Pancreas (tissue), 10 donors: ENCODE results near the gene FBLN1. TPM values are rescaled to one million over a fixed set of nuclear protein-coding genes. Genes with fewer than 3 reads are reported as not detected.

Source experiments
- ATAC-seq, 4 donors: fragments of 200-7000 bp; cut with Tn5 transposase; one replicate each; pipeline versions ENCODE4 v1.8.0 to v1.9.1; 2020; ENCODE audit warnings: mild to moderate bottlenecking in 4 of 4, moderate library complexity in 4 of 4
- DNase-seq, 6 donors: peaks; one replicate each; pipeline ENCODE4 v3.0.0-alpha.2; 2020
- FAIRE-seq: peaks from 2 replicates; lab custom pipeline; 2012; peaks lifted over from hg19 to GRCh38; lab: Jason Lieb, UNC
- H3K27ac ChIP-seq, 4 donors: fragments of 200-600 bp; sonication (generic); 1 replicate in 3 of 4; 2 replicates in 1 of 4; pipeline versions ENCODE4 v1.5.0 to v1.8.0; 2020
- H3K27me3 ChIP-seq, 4 donors: fragments of 200-600 bp; one replicate each; pipeline ENCODE4 v1.8.0; 2021
- H3K36me3 ChIP-seq, 3 donors: fragments of 200-600 bp; sonication (generic) in 1 of 3; one replicate each; pipeline versions ENCODE4 v1.5.0 to v1.8.0; 2020 to 2021
- H3K4me1 ChIP-seq, 3 donors: fragments of 200-600 bp; one replicate each; pipeline ENCODE4 v1.8.0; 2021
- H3K4me3 ChIP-seq, 4 donors: fragments of 200-600 bp; sonication (generic) in 2 of 4; one replicate each; pipeline versions ENCODE4 v1.5.0 to v1.8.0; 2020 to 2021
- H3K9me3 ChIP-seq, 4 donors: fragments of 200-600 bp; one replicate each; pipeline ENCODE4 v1.8.0; 2021
- WGBS, 2 donors: extraction: QIAGEN DNeasy Blood & Tissue Kit; methylation state at CpG; one replicate each; pipeline ENCODE4 v1.1.7; 2013; 5-methylcytosine and 5-hydroxymethylcytosine counted together
- intact Hi-C, 3 donors: fragments of 100-400 bp; cut with DNase I; formaldehyde crosslinking; loops; one replicate each; pipeline versions ENCODE4 v1.11.1 to v1.14.2; 2022
- polyA plus RNA-seq, 2 donors: library from polyadenylated mRNA; stranded (reverse); fragments of 200-250 nt; gene quantifications; one replicate each; pipeline ENCODE4 v1.2.3, GENCODE V29; 2013
- total RNA-seq, 6 donors: library from RNA; stranded (reverse); fragmentation: NEBNext Ultra II Directional in 4 of 6; extraction: Animal tissue kit (Norgen Biotek cat#: 25700) in 4 of 6; gene quantifications; one replicate each; pipeline versions ENCODE4 v1.2.1 to v1.2.4, GENCODE V29; 2021 to 2023
- TF ChIP-seq, protein P1 (sequence below), 4 donors: fragments of 200-600 bp; sonication (generic) in 3 of 4; IDR thresholded peaks; one replicate each; pipeline versions ENCODE4 v1.5.0 to v1.8.0; 2021; ENCODE audit warnings: antibody characterized with exemption in 4 of 4
- donor health status: healthy with polysubstance abuse.
- donor health status: DM: no; HTN: no; CAD: no; lungs with moderate emphysema.
- donor health status: DM: no; HTN: no; CAD: no.
- donor health status: control.
- donor health status: control.
- donor health status: Bipolar disorder and iron deficiency.
- donor health status: DM: yes; HTN: yes; CAD: no.
- donor health status: DM: no; HTN: no; CAD: no.
- donor health status: DM: no; HTN: no; CAD: no.
- donor health status: DM: yes; HTN: yes; CAD: no.

Gene FBLN1
- total and polyA plus RNA-seq, 8 donors: 12.0 to 114 (median 21.5) TPM

DNA sequence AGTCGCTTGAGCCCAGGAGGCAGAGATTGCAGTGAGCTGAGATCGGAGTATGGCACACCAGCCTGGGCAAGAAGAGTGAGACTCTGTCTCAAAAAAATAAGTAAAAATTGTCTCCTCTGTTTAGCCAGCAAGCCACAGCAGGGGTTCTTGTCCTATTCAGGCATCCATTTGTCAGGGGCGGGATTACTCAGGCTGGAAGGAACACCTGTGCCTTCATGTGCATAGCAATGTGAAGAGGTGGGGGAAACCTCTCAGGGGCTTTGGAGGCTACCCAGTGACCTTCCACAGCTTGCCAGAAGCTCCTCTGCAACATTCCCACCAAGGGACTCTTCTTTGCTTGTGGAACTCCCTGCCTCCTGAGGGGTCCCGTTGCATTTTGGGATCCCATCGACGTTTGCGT, 63.3 kb downstream of the FBLN1 start:
- no peak for ATAC-seq
- H3K36me3 ChIP-seq: no peaks in the 10 kb centered on the region
- H3K4me3 ChIP-seq: no peak overlapping the region
- DNase-seq: no peak
- no peak overlapping the region for H3K27ac ChIP-seq
- WGBS, 2 donors: 63 to 71% methylated on average over 7 of the region's 7 CpGs
- no peaks in the 10 kb centered on the region for H3K9me3 ChIP-seq
- intact Hi-C loops: no loop called here
- H3K4me1 ChIP-seq: no peaks in the 10 kb centered on the region
- no peak for FAIRE-seq
- no peaks in the 10 kb centered on the region for H3K27me3 ChIP-seq
- TF ChIP-seq, protein P1, sequence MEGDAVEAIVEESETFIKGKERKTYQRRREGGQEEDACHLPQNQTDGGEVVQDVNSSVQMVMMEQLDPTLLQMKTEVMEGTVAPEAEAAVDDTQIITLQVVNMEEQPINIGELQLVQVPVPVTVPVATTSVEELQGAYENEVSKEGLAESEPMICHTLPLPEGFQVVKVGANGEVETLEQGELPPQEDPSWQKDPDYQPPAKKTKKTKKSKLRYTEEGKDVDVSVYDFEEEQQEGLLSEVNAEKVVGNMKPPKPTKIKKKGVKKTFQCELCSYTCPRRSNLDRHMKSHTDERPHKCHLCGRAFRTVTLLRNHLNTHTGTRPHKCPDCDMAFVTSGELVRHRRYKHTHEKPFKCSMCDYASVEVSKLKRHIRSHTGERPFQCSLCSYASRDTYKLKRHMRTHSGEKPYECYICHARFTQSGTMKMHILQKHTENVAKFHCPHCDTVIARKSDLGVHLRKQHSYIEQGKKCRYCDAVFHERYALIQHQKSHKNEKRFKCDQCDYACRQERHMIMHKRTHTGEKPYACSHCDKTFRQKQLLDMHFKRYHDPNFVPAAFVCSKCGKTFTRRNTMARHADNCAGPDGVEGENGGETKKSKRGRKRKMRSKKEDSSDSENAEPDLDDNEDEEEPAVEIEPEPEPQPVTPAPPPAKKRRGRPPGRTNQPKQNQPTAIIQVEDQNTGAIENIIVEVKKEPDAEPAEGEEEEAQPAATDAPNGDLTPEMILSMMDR (IDR thresholded peaks at IDR 0.05): no peak

DNA sequence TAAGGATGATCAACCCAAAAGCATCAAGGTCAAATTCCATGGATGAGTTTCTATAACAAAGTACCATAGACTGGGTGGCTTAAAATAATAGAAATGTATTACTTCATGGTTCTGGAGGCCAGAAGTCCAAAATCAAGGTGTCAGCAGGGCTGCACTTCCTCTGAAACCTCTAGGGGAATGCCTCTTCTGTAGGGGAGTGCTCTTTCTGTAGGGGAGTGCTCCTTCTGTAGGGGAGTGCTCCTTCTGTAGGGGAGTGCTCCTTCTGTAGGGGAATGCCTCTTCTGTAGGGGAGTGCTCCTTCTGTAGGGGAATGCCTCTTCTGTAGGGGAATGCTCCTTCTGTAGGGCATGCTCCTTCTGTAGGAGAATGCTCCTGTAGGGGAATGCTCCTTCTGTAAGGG, 65.5 kb downstream of the FBLN1 start:
- H3K9me3 ChIP-seq: no peaks in the 10 kb centered on the region

DNA sequence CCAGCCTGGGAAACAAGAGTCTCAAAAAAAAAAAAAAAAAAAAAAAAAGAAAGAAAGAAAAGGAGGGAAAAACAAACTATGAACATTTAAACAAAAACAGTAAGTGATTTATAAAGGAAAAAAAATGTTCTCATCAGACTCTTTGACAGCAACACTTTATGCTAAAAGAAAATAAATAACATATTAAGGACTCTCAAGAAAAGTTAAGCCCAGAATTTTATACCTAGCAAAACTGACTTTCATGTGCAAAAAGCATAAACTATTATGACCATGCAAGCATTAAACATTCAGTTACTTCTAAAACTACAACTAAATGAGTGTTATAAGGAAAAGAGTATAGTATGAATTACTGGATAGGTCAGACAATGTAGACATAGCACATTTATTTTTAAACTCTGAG, 68.4 kb downstream of the FBLN1 start:
- H3K9me3 ChIP-seq: no peaks in the 10 kb centered on the region
- no peak overlapping the region for H3K27ac ChIP-seq
- TF ChIP-seq, protein P1 (IDR thresholded peaks at IDR 0.05): no peak
- no peak for DNase-seq
- no peak for FAIRE-seq
- intact Hi-C loops: loop anchor here in 1 of 3 donors (5.0 kb wide), 1 partner anchor 296 kb away; no protein-coding TSS in a partner anchor
- no peak for ATAC-seq
- H3K36me3 ChIP-seq: no peaks in the 10 kb centered on the region
- H3K27me3 ChIP-seq: no peaks in the 10 kb centered on the region
- H3K4me1 ChIP-seq: no peaks in the 10 kb centered on the region
- no peak overlapping the region for H3K4me3 ChIP-seq

More for the DNA sequence above, 65.5 kb downstream of the FBLN1 start:
- no peaks in the 10 kb centered on the region for H3K27me3 ChIP-seq
- TF ChIP-seq, protein P1 (IDR thresholded peaks at IDR 0.05): no peak
- H3K4me3 ChIP-seq: no peak overlapping the region
- H3K27ac ChIP-seq: no peak overlapping the region
- no peak for ATAC-seq
- H3K4me1 ChIP-seq: no peaks in the 10 kb centered on the region
- DNase-seq: no peak
- intact Hi-C loops: no loop called here
- H3K36me3 ChIP-seq: no peaks in the 10 kb centered on the region
- FAIRE-seq: no peak

DNA sequence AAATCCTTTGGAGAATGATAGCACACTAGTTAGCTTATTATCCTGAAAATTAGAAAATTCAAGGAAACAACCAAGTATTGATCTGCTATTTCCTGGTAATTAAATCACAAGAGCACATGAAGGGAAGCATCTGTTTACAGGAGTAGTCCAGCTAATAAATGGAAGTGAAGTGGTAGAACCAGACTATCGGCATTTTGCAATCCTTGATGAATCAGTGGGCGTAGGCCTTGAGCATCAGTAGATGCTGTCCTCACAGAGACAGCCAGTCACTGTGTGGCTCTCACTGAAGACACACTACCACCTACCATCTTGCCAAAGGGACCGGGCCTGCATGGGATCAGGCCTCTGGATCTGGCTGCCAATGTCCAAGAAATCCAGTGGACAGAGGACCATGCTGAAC, 69.8 kb downstream of the FBLN1 start:
- no peaks in the 10 kb centered on the region for H3K36me3 ChIP-seq
- no peaks in the 10 kb centered on the region for H3K4me1 ChIP-seq
- intact Hi-C loops: loop anchor here in 1 of 3 donors (5.0 kb wide), 1 partner anchor 295 kb away; no protein-coding TSS in a partner anchor
- no peaks in the 10 kb centered on the region for H3K27me3 ChIP-seq
- TF ChIP-seq, protein P1 (IDR thresholded peaks at IDR 0.05): no peak
- ATAC-seq (no peak), DNase-seq (no peak), FAIRE-seq (no peak)
- no peak overlapping the region for H3K4me3 ChIP-seq
- no peak overlapping the region for H3K27ac ChIP-seq
- WGBS, 2 donors: 87 to 90% methylated on average over 3 of the region's 3 CpGs
- H3K9me3 ChIP-seq: no peaks in the 10 kb centered on the region

DNA sequence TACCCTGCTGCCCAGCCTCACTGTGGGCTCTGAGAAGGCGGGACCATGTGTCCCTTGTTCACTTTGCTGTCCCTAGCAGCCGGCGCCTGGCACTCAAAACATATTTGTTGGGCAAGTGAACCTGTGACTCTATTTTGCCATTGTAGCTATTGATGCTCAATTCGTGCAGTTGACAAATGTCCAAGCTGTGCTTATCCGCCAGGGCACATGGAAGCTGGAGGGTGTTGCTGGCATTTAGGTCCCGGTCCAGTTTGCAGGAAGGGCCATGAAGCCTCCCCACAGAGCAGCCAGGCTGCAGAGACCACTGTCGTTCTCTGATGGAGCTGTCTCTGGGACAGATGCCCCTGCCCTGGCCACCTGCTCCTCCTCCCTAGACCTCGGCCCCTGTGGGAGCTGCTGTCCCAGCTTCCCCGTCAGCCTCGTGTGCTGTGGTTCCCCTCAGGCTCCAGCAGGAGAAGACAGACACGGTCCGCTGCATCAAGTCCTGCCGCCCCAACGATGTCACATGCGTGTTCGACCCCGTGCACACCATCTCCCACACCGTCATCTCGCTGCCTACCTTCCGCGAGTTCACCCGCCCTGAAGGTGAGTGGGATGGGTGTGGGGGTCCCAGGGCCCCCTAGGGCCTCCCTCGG, 71.5 kb downstream of the FBLN1 start:
- ATAC-seq (no peak), FAIRE-seq (no peak), DNase-seq (no peak)
- no peak overlapping the region for H3K27ac ChIP-seq
- peaks cover 0 to 5% (median 0%) of the 10 kb centered on the region in 4 donors for H3K27me3 ChIP-seq
- no peaks in the 10 kb centered on the region for H3K9me3 ChIP-seq
- intact Hi-C loops: loop anchor here in 1 of 3 donors (5.0 kb wide), 1 partner anchor 293 kb away; no protein-coding TSS in a partner anchor
- WGBS, 2 donors: 74 to 80% methylated on average over 23 of the region's 23 CpGs
- no peaks in the 10 kb centered on the region for H3K36me3 ChIP-seq
- TF ChIP-seq, protein P1 (IDR thresholded peaks at IDR 0.05): no peak
- H3K4me3 ChIP-seq: no peak overlapping the region
- no peaks in the 10 kb centered on the region for H3K4me1 ChIP-seq
